ENCODE results near the gene MSRB1. TPM values are rescaled to one million over a fixed set of nuclear protein-coding genes. Genes with fewer than 3 reads are reported as not detected.

Gene MSRB1
- 11.7 and 12.0 TPM in 2 replicates for total RNA-seq

- Histone ChIP-seq H3K27me3 (ENCODE audit: control insufficient read depth, insufficient read depth, low read length) (peaks cover 2% of the 10 kb centered on the region), H3K4me3 (ENCODE audit: low read depth, low read length) (peak within 1 kb of the TSS; percentile 76), H3K36me3 (ENCODE audit: control insufficient read depth, insufficient read depth, low read length) (peaks cover 2% of the 10 kb centered on the region)
- peak; percentile 88 for DNase-seq (ENCODE audit: low read depth)
- no peak for TF ChIP-seq CTCF (IDR thresholded peaks at IDR 0.05; ENCODE audit: insufficient read depth, low read length, poor library complexity, severe bottlenecking)
Measured at GRCh38 chr16:1942810-1943726, at the start of gene MSRB1. TSS of gene MSRB1 (minus strand) at chr16:1943199. CDS start at chr16:1943156, 43 bp downstream.

- Histone ChIP-seq H3K36me3 (ENCODE audit: control insufficient read depth, insufficient read depth, low read length) (no peaks in the 10 kb centered on the region), H3K27me3 (ENCODE audit: control insufficient read depth, insufficient read depth, low read length) (peaks cover 29% of the 10 kb centered on the region), H3K4me3 (ENCODE audit: low read depth, low read length) (peak overlapping the region; percentile 33)
- TF ChIP-seq CTCF (IDR thresholded peaks at IDR 0.05; ENCODE audit: insufficient read depth, low read length, poor library complexity, severe bottlenecking), result no peak
- peak; percentile 42 for DNase-seq (ENCODE audit: low read depth)
Measured at GRCh38 chr16:1991948-1992703, 49.1 kb upstream of the MSRB1 start.

GRCh38 chr16:1991588-1991947 is 48.6 kb upstream of the MSRB1 start:
- Histone ChIP-seq H3K27me3 (ENCODE audit: control insufficient read depth, insufficient read depth, low read length) (peaks cover 29% of the 10 kb centered on the region), H3K4me3 (ENCODE audit: low read depth, low read length) (peak overlapping the region; percentile 33)
- TF ChIP-seq CTCF (IDR thresholded peaks at IDR 0.05; ENCODE audit: insufficient read depth, low read length, poor library complexity, severe bottlenecking), result no peak

GRCh38 chr16:1991135-1991551 is 48.1 kb upstream of the MSRB1 start:
- TF ChIP-seq CTCF (IDR thresholded peaks at IDR 0.05; ENCODE audit: insufficient read depth, low read length, poor library complexity, severe bottlenecking), result no peak
- H3K36me3 ChIP-seq (ENCODE audit: control insufficient read depth, insufficient read depth, low read length), result peaks cover 2% of the 10 kb centered on the region
- no peak for DNase-seq (ENCODE audit: low read depth)
- peaks cover 29% of the 10 kb centered on the region for H3K27me3 ChIP-seq (ENCODE audit: control insufficient read depth, insufficient read depth, low read length)
- H3K4me3 ChIP-seq (ENCODE audit: low read depth, low read length), result no peak overlapping the region

More at GRCh38 chr16:1991588-1991947, 48.6 kb upstream of the MSRB1 start:
- H3K36me3 ChIP-seq (ENCODE audit: control insufficient read depth, insufficient read depth, low read length), result no peaks in the 10 kb centered on the region
- no peak for DNase-seq (ENCODE audit: low read depth)

- Histone ChIP-seq H3K4me3 (ENCODE audit: low read depth, low read length) (peak overlapping the region; percentile 31), H3K27me3 (ENCODE audit: control insufficient read depth, insufficient read depth, low read length) (peaks cover 29% of the 10 kb centered on the region), H3K36me3 (ENCODE audit: control insufficient read depth, insufficient read depth, low read length) (peaks cover 5% of the 10 kb centered on the region)
- no peak for DNase-seq (ENCODE audit: low read depth)
- TF ChIP-seq CTCF (IDR thresholded peaks at IDR 0.05; ENCODE audit: insufficient read depth, low read length, poor library complexity, severe bottlenecking), result no peak
Measured at GRCh38 chr16:1990351-1991134, 47.5 kb upstream of the MSRB1 start.
